Keratinocyte (primary cell): ENCODE data around the gene OAT. TPM values are rescaled to one million over a fixed set of nuclear protein-coding genes. Genes with fewer than 3 reads are reported as not detected.

ENCODE experiments used
- DNase-seq: peaks from one replicate; pipeline ENCODE4 v3.0.0-alpha.2; 2011; ENCODE audit warnings: low read depth, missing footprints, low spot score
- FAIRE-seq: peaks from 2 replicates; lab custom pipeline; 2011; peaks lifted over from hg19 to GRCh38; lab: Jason Lieb, UNC
- H2AFZ ChIP-seq: 2 replicates; pipeline ENCODE4 v1.6.0; 2012; ENCODE audit warnings: low read length, control low read depth, inconsistent platforms; ENCODE audit not compliant: control insufficient read depth
- H3K27ac ChIP-seq: 2 replicates; pipeline ENCODE4 v1.5.1; 2011; ENCODE audit warnings: low read length; ENCODE audit not compliant: control insufficient read depth, insufficient read depth
- H3K27me3 ChIP-seq: 3 replicates; pipeline ENCODE4 v1.6.0; 2011; ENCODE audit warnings: low read length; ENCODE audit not compliant: control insufficient read depth, insufficient read depth; ENCODE audit errors: extremely low read depth
- H3K36me3 ChIP-seq, 2 experiments: 2 replicates in 1 of 2; 3 replicates in 1 of 2; pipeline ENCODE4 v1.5.1; 2011; ENCODE audit warnings: low read length in 2 of 2, mild to moderate bottlenecking in 1 of 2; ENCODE audit not compliant: control insufficient read depth in 2 of 2, insufficient read depth in 2 of 2; ENCODE audit errors: extremely low read depth in 1 of 2
- H3K4me1 ChIP-seq: 3 replicates; pipeline ENCODE4 v1.5.1; 2011; ENCODE audit warnings: low read length; ENCODE audit not compliant: control insufficient read depth, insufficient read depth; ENCODE audit errors: extremely low read depth
- H3K4me2 ChIP-seq: 3 replicates; pipeline ENCODE4 v1.6.0; 2011; ENCODE audit warnings: low read depth, low read length; ENCODE audit not compliant: control insufficient read depth, insufficient read depth; ENCODE audit errors: extremely low read depth
- H3K4me3 ChIP-seq, 3 experiments: fragments of 200-600 bp in 1 of 3; sonication (generic) in 1 of 3; 2 replicates in 2 of 3; 3 replicates in 1 of 3; pipeline ENCODE4 v1.5.1; 2011 to 2016; ENCODE audit warnings: low read length in 3 of 3, mild to moderate bottlenecking in 3 of 3, control low read depth in 2 of 3, inconsistent platforms in 1 of 3, low read depth in 1 of 3, mixed read lengths in 1 of 3, mixed run types in 1 of 3, moderate library complexity in 1 of 3; ENCODE audit not compliant: control insufficient read depth in 2 of 3, insufficient read depth in 2 of 3; ENCODE audit errors: extremely low read depth in 1 of 3
- H3K79me2 ChIP-seq: 2 replicates; pipeline ENCODE4 v1.6.0; 2012; ENCODE audit warnings: low read length; ENCODE audit not compliant: control insufficient read depth, insufficient read depth
- H3K9ac ChIP-seq: 3 replicates; pipeline ENCODE4 v1.6.0; 2011; ENCODE audit warnings: low read length; ENCODE audit not compliant: control insufficient read depth, insufficient read depth; ENCODE audit errors: extremely low read depth
- H3K9me1 ChIP-seq: 3 replicates; pipeline ENCODE4 v1.6.0; 2011; ENCODE audit warnings: low read length; ENCODE audit not compliant: control insufficient read depth, insufficient read depth; ENCODE audit errors: extremely low read depth
- H3K9me3 ChIP-seq: 2 replicates; pipeline ENCODE4 v1.5.1; 2012; ENCODE audit warnings: low read depth, low read length; ENCODE audit not compliant: control insufficient read depth
- H4K20me1 ChIP-seq: 3 replicates; pipeline ENCODE4 v1.6.0; 2011; ENCODE audit warnings: low read length; ENCODE audit not compliant: control insufficient read depth, insufficient read depth; ENCODE audit errors: extremely low read depth
- EZH2 ChIP-seq: IDR thresholded peaks from one replicate; pipeline ENCODE4 v1.6.1; 2012; ENCODE audit warnings: inconsistent platforms, mild to moderate bottlenecking, low read length, moderate library complexity
- dilution Hi-C: fragments of 300-500 bp; cut with MboI; formaldehyde crosslinking; loops from one replicate; pipeline ENCODE4 v1.7.0; 2020; ENCODE audit warnings: low sequenced_read_pairs; ENCODE audit not compliant: extremely low pct_ligation_motif_present
- polyA plus RNA-seq, 5 experiments: library from polyadenylated mRNA; depleted of rRNA in 3 of 5; stranded (reverse) in 3 of 5; stranded (forward) in 1 of 5; unstranded in 1 of 5; fragments of >200 nt; gene quantifications; 1 replicate in 1 of 5; 2 replicates in 3 of 5; 3 replicates in 1 of 5; pipeline versions ENCODE4 v1.2.1 to v1.2.3, GENCODE V29; 2011 to 2012; ENCODE audit warnings: missing spikeins in 2 of 5, low read depth in 1 of 5, low replicate concordance in 1 of 5
- TF ChIP-seq, protein P1 (sequence below), 3 experiments: IDR thresholded peaks in 1 of 3; conservative IDR thresholded peaks in 1 of 3; optimal IDR thresholded peaks in 1 of 3; 2 replicates in 2 of 3; 3 replicates in 1 of 3; pipeline versions ENCODE3 to v1.5.1; 2011; ENCODE audit warnings: low read length in 3 of 3, mild to moderate bottlenecking in 3 of 3, moderate library complexity in 2 of 3, control low read depth in 1 of 3, inconsistent platforms in 1 of 3; ENCODE audit not compliant: insufficient read depth in 2 of 3; ENCODE audit errors: extremely low read depth in 1 of 3

Gene OAT
- polyA plus RNA-seq, 1 donor (not counting 4 experiments of a cell fraction or from before 2014, with no cell fraction given), result 528 TPM

DNA sequence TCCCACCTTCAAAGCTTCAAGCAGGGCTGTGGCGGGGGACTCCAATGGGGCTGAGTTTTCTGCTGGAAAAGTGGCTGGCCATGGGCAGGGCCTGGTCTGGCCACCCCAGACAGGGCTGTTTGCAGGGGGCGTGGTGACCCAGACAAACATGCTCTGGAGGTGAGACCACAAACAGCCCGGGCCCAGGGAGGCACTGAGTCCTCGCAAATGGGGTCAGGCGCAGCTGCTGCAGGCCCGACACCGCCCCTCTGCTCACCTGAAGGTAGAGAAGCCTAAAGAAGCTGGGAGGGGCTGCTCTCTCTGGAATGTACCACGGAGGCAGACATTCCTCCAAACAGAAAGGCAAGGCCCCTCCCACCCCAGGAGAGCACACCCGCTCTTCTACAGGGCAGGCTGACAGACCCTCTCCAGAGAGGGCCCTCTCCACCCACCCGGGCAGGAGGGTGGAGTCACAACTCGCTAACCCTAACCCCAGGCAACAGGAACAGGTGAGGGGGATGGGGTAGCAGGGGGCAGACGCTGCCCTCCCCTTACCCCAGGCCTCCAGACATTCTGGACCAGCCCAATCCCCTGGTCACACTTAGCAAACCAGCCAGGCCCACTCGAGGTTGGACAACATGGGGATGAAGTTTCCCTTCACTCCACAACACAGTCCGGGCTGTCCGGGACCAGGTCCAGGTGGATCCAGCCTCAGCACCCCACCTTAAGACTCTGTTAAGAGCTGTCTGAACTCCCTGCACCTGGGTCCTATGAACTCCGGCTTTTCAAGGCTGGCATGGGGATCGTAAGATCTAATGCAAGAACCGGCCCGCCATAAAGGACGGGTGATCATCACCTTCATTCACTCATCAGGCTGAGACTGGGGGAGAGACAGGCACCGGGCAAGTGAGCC is 32.3 kb downstream of the OAT start:
- FAIRE-seq (no peak), DNase-seq (no peak)
- H3K27ac ChIP-seq, result no peak overlapping the region
- no peaks in the 10 kb centered on the region for H3K79me2 ChIP-seq
- no peaks in the 10 kb centered on the region for H3K9me3 ChIP-seq
- H3K4me3 ChIP-seq, result no peak overlapping the region
- TF ChIP-seq EZH2, result no peak
- TF ChIP-seq, protein P1, sequence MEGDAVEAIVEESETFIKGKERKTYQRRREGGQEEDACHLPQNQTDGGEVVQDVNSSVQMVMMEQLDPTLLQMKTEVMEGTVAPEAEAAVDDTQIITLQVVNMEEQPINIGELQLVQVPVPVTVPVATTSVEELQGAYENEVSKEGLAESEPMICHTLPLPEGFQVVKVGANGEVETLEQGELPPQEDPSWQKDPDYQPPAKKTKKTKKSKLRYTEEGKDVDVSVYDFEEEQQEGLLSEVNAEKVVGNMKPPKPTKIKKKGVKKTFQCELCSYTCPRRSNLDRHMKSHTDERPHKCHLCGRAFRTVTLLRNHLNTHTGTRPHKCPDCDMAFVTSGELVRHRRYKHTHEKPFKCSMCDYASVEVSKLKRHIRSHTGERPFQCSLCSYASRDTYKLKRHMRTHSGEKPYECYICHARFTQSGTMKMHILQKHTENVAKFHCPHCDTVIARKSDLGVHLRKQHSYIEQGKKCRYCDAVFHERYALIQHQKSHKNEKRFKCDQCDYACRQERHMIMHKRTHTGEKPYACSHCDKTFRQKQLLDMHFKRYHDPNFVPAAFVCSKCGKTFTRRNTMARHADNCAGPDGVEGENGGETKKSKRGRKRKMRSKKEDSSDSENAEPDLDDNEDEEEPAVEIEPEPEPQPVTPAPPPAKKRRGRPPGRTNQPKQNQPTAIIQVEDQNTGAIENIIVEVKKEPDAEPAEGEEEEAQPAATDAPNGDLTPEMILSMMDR (optimal IDR thresholded peaks at IDR 0.05 in 1 of 3, IDR thresholded peaks at IDR 0.05 in 1 of 3, conservative IDR thresholded peaks at IDR 0.05 in 1 of 3; ENCODE audit: extremely low read depth in 1 of 3, insufficient read depth in 2 of 3, low read length in 3 of 3), result no peak
- no peak overlapping the region for H3K4me2 ChIP-seq
- no peaks in the 10 kb centered on the region for H3K36me3 ChIP-seq
- peaks cover 8% of the 10 kb centered on the region for H3K4me1 ChIP-seq
- H2AFZ ChIP-seq, result no peak overlapping the region
- H3K9me1 ChIP-seq, result no peaks in the 10 kb centered on the region
- H3K9ac ChIP-seq, result no peak overlapping the region
- dilution Hi-C loops, result loop anchor here (25.0 kb wide), 1 partner anchor 399 kb away; no protein-coding TSS in a partner anchor
- H4K20me1 ChIP-seq, result no peaks in the 10 kb centered on the region
- peaks cover 3% of the 10 kb centered on the region for H3K27me3 ChIP-seq

DNA sequence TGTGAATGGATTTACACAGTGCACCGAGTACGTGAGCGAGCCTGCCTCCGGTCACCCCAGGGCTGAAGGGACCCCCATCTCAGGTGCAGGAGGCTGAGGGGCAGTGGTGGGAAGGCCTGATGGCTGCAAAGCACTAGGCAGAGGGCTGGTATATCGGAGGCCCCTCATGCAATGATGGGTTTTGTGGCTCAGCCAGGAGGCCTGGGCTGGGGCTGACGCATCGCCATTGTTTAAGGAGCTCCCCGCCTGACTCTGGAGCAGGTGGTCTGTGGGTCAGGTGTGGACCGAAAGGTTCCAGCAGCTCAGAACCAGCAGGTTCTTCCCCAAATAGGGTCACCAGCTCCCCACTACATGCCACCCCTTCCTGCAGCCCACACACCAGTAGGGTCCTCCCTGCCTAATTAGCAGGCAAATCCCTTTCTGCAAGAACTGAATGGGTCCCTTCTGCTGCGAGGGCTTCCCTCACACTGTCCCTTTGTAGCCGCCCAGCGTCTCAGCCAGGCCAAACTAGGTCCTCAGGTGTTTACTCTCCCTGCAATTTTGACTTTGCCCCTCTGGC is 33.0 kb downstream of the OAT start:
- no peak for TF ChIP-seq EZH2
- TF ChIP-seq, protein P1 (optimal IDR thresholded peaks at IDR 0.05 in 1 of 3, IDR thresholded peaks at IDR 0.05 in 1 of 3, conservative IDR thresholded peaks at IDR 0.05 in 1 of 3; ENCODE audit: extremely low read depth in 1 of 3, insufficient read depth in 2 of 3, low read length in 3 of 3), result no peak
- H3K4me3 ChIP-seq, result no peak overlapping the region
- no peak overlapping the region for H3K9ac ChIP-seq
- no peaks in the 10 kb centered on the region for H3K9me3 ChIP-seq
- FAIRE-seq (no peak), DNase-seq (no peak)
- no peaks in the 10 kb centered on the region for H3K9me1 ChIP-seq
- H3K27me3 ChIP-seq, result peaks cover 3% of the 10 kb centered on the region
- no peak overlapping the region for H2AFZ ChIP-seq
- no peaks in the 10 kb centered on the region for H3K36me3 ChIP-seq
- H4K20me1 ChIP-seq, result no peaks in the 10 kb centered on the region
- H3K4me1 ChIP-seq, result peaks cover 8% of the 10 kb centered on the region
- no peak overlapping the region for H3K4me2 ChIP-seq
- H3K27ac ChIP-seq, result no peak overlapping the region
- dilution Hi-C loops, result loop anchor here (25.0 kb wide), 1 partner anchor 398 kb away; no protein-coding TSS in a partner anchor
- H3K79me2 ChIP-seq, result no peaks in the 10 kb centered on the region
